Lower lobe of right lung (tissue), 2 donors: ENCODE data around the gene ABCC4. TPM values are rescaled to one million over a fixed set of nuclear protein-coding genes. Genes with fewer than 3 reads are reported as not detected.

ENCODE experiments used
- ATAC-seq, 2 donors: fragments of 200-7000 bp; cut with Tn5 transposase; one replicate each; pipeline ENCODE4 v1.9.1; 2020 to 2022; ENCODE audit warnings: mild to moderate bottlenecking in 2 of 2, moderate library complexity in 2 of 2
- DNase-seq: peaks from one replicate; pipeline ENCODE4 v3.0.0-alpha.2; 2020
- H3K27ac ChIP-seq: fragments of 200-600 bp; one replicate; pipeline ENCODE4 v1.8.0; 2022
- H3K27me3 ChIP-seq: fragments of 200-600 bp; one replicate; pipeline ENCODE4 v1.8.0; 2022; ENCODE audit warnings: low read depth
- H3K36me3 ChIP-seq: fragments of 200-600 bp; one replicate; pipeline ENCODE4 v1.8.0; 2022; ENCODE audit warnings: mild to moderate bottlenecking
- H3K4me1 ChIP-seq: fragments of 200-600 bp; one replicate; pipeline ENCODE4 v1.8.0; 2022
- H3K4me3 ChIP-seq: fragments of 200-600 bp; one replicate; pipeline ENCODE4 v1.8.0; 2022; ENCODE audit warnings: mild to moderate bottlenecking
- H3K9me3 ChIP-seq: fragments of 200-600 bp; one replicate; pipeline ENCODE4 v1.8.0; 2022
- CTCF ChIP-seq: fragments of 200-600 bp; IDR thresholded peaks from one replicate; pipeline ENCODE4 v1.8.0; 2022; ENCODE audit warnings: antibody characterized with exemption, mild to moderate bottlenecking
- intact Hi-C: fragments of 100-400 bp; cut with DNase I; formaldehyde crosslinking; loops from one replicate; pipeline ENCODE4 v1.11.0; 2022
- total RNA-seq: library from RNA; stranded (reverse); fragmentation: NEBNext Ultra II Directional; extraction: Animal tissue kit (Norgen Biotek cat#: 25700); gene quantifications from one replicate; pipeline ENCODE4 v1.2.1, GENCODE V29; 2021
- donor health status: DM: no; HTN: yes; CAD: no; lungs with severe emphysema.

Gene ABCC4
- total RNA-seq, 1 donor from 2014 or later, result 32.2 TPM

GRCh38 chr13:95002126-95002525 lies 299.1 kb downstream of the ABCC4 start:
- peaks cover 14% of the 10 kb centered on the region for H3K27me3 ChIP-seq
- no peak for ATAC-seq
- TF ChIP-seq CTCF, result no peak

GRCh38 chr13:94999871-95000270 lies 301.4 kb downstream of the ABCC4 start:
- no peak for DNase-seq
- H3K36me3 ChIP-seq, result no peaks in the 10 kb centered on the region
- H3K27me3 ChIP-seq, result peaks cover 14% of the 10 kb centered on the region
- intact Hi-C loops, result no loop called here
- H3K4me1 ChIP-seq, result peaks cover 5% of the 10 kb centered on the region
- no peak overlapping the region for H3K27ac ChIP-seq
- no peak for ATAC-seq
- TF ChIP-seq CTCF, result no peak
- no peaks in the 10 kb centered on the region for H3K9me3 ChIP-seq
- no peak overlapping the region for H3K4me3 ChIP-seq

More at GRCh38 chr13:95002126-95002525, 299.1 kb downstream of the ABCC4 start:
- Histone ChIP-seq H3K27ac (no peak overlapping the region), H3K9me3 (no peaks in the 10 kb centered on the region), H3K4me1 (peaks cover 5% of the 10 kb centered on the region), H3K4me3 (no peak overlapping the region), H3K36me3 (no peaks in the 10 kb centered on the region)
- no peak for DNase-seq
- intact Hi-C loops, result no loop called here

- TF ChIP-seq CTCF, result no peak
- peaks cover 11% of the 10 kb centered on the region for H3K27me3 ChIP-seq
- H3K4me3 ChIP-seq, result no peak overlapping the region
- no peaks in the 10 kb centered on the region for H3K4me1 ChIP-seq
- ATAC-seq (no peak), DNase-seq (no peak)
- H3K27ac ChIP-seq, result no peak overlapping the region
- H3K9me3 ChIP-seq, result no peaks in the 10 kb centered on the region
- intact Hi-C loops, result no loop called here
- H3K36me3 ChIP-seq, result no peaks in the 10 kb centered on the region
Observed at GRCh38 chr13:94997126-94997525, 304.1 kb downstream of the ABCC4 start.

- Histone ChIP-seq H3K4me3 (no peak overlapping the region), H3K27me3 (peaks cover 5% of the 10 kb centered on the region), H3K4me1 (no peaks in the 10 kb centered on the region), H3K27ac (no peak overlapping the region), H3K9me3 (no peaks in the 10 kb centered on the region), H3K36me3 (no peaks in the 10 kb centered on the region)
- no peak for ATAC-seq
- TF ChIP-seq CTCF, result no peak
- no peak for DNase-seq
- intact Hi-C loops, result no loop called here
Observed at GRCh38 chr13:94996445-94996844, 304.8 kb downstream of the ABCC4 start.

GRCh38 chr13:94994506-94994905 lies 306.7 kb downstream of the ABCC4 start:
- Histone ChIP-seq H3K27ac (no peak overlapping the region), H3K9me3 (no peaks in the 10 kb centered on the region), H3K4me1 (no peaks in the 10 kb centered on the region), H3K27me3 (peaks cover 5% of the 10 kb centered on the region), H3K4me3 (no peak overlapping the region), H3K36me3 (no peaks in the 10 kb centered on the region)
- intact Hi-C loops, result no loop called here
- DNase-seq (no peak), ATAC-seq (no peak)
- TF ChIP-seq CTCF, result no peak

GRCh38 chr13:94993616-94994015 lies 307.6 kb downstream of the ABCC4 start:
- Histone ChIP-seq H3K27me3 (peaks cover 5% of the 10 kb centered on the region), H3K4me1 (no peaks in the 10 kb centered on the region), H3K4me3 (no peak overlapping the region), H3K9me3 (no peaks in the 10 kb centered on the region), H3K27ac (no peak overlapping the region), H3K36me3 (no peaks in the 10 kb centered on the region)
- intact Hi-C loops, result no loop called here
- no peak for TF ChIP-seq CTCF
- DNase-seq, result no peak
- ATAC-seq, result no peak
